ENCODE results near the gene MAMDC4. TPM values are rescaled to one million over a fixed set of nuclear protein-coding genes. Genes with fewer than 3 reads are reported as not detected.

MAMDC4 gene
- total and polyA plus RNA-seq, 2 of the 8 experiments (the other 6 are each of a cell fraction or from before 2014, with no cell fraction given), result 3.1 to 4.5 TPM

DNA sequence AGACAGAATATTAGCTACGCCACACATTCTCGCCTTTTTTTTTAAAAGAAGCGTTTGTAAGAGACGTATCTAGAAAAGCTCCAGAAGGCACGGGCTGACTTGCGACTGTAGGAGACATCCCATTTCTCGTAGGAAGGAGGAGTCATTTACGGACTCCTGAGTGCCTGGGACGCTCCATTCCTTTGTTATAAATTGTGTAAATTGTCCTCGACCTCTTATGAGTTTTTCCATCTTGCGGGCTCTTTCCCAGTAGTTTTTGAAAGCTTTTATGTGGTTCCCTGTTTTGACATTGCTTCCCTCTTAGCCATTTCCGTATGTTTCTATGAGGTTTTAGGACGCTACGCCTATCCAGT is 43.4 kb upstream of the MAMDC4 start (continued):
- TF ChIP-seq KDM4A (IDR thresholded peaks at IDR 0.05; ENCODE audit: low read depth, low read length, severe bottlenecking), result no peak
- TF ChIP-seq GABPA (IDR thresholded peaks at IDR 0.05; ENCODE audit: borderline replicate concordance, insufficient read depth, low read length), result no peak
- no peak for TF ChIP-seq ZNF274 (IDR thresholded peaks at IDR 0.05; ENCODE audit: borderline replicate concordance, extremely low read depth, low read length)
- no peak for TF ChIP-seq SAP30 (IDR thresholded peaks at IDR 0.05; ENCODE audit: insufficient read depth, insufficient replicate concordance, low read length)

Data from H1 (cell line).